HG03520 (cell line): Measurements from ENCODE around the gene DCHS1.

Experiments used
- ATAC-seq: cut with Tn5 transposase; IDR thresholded peaks from one replicate; pipeline ENCODE4 v1.9.1; 2021; ENCODE audit warnings: mild to moderate bottlenecking, moderate library complexity; ENCODE audit not compliant: unreplicated experiment

Gene DCHS1

DNA sequence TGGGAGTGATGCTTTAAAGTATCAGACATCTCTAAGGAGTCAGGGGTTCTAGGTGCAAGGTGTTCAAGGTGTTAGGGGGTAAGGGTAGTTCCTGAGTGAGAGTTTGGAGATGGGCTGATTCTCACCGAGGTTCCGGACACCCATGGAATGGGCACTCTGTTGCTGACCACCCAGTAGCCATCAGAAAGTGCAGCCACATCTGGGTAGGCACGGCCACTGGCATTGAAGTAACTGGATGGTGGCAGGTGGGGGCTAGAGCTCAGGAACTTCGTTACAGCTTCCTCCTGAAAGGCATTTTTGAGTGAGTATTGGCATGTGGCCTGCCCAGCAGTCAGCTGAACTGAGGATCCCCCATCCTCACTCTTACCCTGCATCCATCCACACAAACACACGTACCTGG, 40.6 kb downstream of the DCHS1 start:
- no peak for ATAC-seq

GRCh38 chr11:6614446-6614845, 41.2 kb downstream of the DCHS1 start:
- ATAC-seq: no peak

DNA sequence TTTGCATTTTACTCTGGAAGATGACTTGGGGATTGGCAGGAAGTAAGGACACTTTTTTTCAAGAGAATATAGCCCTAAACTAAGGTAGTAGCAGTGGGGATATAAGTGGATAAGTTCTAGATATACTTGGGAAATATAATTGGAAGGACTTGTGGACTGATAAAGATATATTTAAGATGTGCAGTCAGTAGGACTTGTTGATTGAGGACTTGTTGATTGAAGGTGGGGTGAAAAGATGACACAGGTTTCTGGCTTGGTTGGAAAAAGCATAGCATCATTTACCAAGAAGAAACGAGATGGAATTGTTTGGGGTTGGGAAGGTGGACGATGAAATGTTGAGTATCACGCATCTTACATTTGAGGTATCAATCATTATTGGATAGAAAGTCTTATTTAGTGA, 42.1 kb downstream of the DCHS1 start:
- ATAC-seq: no peak

GRCh38 chr11:6612213-6613041, 43.2 kb downstream of the DCHS1 start, which contains the start of gene TAF10:
TAF10 (minus strand) TSS chr11:6612216; CDS start chr11:6612189, 27 bp downstream.
- ATAC-seq: peak; percentile 91

- ATAC-seq: peak; percentile 9
These were observed 43.7 kb downstream of the DCHS1 start for GRCh38 chr11:6611963-6612212.

DNA sequence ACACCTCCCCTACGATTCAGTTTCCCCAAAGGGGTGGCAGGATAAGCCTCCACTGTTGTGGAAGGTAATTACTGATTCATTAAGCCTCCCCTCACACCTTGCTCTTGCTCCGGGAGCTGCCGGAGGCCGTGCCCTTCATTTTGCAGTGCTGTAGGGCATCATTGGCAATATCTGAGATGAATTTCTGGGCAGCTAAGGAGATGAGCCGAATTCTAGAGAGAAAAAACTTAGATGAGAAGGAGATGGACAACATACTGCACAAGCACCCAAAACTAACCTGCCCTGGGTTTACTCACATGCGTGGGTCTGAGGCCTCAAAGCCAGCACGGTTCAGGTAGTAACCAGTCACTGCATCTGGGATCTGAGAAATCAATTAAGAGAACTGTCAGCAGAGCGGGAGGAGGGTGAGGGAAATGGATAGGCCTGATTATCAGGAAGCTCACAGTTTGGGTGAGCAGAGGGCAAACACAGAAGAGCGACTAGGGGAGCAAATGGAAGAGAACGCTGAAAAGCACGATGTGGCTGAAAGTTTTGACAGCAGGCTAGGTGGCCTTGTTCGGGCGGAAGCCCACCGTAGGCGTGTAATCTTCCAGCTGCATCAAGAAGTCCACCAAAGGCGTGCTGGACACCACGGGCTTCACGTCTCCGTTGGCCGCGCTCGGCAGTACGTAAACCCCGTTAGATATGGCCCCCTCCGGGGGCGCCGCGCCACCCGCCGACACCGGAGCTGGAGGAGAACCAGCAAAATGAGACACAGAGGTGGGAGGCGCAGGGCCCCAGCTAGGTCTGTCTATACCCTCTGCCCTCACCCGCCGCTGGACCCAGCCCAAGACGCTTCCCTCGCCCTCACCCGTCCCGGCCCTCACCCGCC, 44.3 kb downstream of the DCHS1 start:
- peak; percentile 1 for ATAC-seq

DNA sequence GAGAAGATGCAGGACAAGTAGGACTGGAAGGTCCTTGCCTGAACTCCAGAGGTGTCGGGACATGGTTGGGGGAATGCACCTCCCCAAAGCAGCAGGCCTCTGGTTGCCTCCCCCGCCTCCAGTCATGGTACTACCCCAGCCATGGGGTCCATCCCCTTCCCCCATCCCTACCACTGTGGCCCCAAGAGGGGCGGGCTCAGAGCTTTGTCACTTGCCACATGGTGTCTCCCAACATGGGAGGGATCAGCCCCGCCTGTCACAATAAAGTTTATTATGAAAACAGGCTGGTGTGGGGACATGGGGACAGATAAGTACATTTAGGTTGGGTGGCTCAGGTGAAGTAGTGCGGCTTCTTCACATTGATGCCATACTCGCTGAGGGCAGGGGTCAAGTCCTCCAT, 45.0 kb downstream of the DCHS1 start:
- ATAC-seq: no peak

DNA sequence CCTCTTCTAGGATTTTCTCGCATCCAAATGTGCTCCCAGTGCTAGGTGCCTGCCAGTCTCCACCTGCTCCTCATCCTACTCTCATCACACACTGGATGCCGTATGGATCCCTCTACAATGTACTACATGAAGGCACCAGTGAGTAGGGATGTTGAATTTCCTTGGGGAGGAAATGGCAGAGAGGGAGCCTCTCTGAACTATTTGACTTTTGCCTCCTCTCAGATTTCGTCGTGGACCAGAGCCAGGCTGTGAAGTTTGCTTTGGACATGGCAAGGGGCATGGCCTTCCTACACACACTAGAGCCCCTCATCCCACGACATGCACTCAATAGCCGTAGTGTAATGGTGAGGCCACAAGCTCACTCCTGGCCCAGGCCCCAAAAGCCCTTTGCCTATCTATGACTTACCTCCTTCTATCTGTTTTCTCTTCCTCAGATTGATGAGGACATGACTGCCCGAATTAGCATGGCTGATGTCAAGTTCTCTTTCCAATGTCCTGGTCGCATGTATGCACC, 46.0 kb downstream of the DCHS1 start:
- ATAC-seq: no peak

DNA sequence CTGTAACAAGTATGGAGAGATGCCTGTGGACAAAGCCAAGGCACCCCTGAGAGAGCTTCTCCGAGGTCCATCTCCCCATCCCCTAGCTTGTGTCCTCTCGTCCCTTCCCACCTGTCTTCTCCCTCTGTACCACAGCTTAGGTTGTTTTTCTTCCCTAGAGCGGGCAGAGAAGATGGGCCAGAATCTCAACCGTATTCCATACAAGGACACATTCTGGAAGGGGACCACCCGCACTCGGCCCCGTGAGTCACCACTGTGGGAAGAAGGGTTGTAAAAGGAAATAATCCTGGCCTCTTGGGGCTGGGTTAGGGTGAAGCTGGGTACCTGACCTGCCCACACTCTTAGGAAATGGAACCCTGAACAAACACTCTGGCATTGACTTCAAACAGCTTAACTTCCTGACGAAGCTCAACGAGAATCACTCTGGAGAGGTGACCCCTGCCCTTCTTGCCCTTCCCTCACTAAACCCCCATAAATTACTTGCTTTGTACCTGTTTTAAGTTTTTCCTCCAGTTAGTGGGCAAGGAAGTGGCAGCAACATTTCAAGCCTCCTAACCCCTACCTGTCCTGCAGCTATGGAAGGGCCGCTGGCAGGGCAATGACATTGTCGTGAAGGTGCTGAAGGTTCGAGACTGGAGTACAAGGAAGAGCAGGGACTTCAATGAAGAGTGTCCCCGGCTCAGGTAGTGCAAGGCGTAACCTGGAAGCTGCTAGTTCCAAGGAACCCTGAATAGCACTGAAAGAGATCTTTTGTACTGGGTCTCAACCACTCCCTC, 46.7 kb downstream of the DCHS1 start:
- ATAC-seq: no peak

GRCh38 chr11:6608011-6608410, 47.6 kb downstream of the DCHS1 start:
- ATAC-seq: no peak

- ATAC-seq: no peak
These were observed 48.3 kb downstream of the DCHS1 start for GRCh38 chr11:6607190-6607795.

DNA sequence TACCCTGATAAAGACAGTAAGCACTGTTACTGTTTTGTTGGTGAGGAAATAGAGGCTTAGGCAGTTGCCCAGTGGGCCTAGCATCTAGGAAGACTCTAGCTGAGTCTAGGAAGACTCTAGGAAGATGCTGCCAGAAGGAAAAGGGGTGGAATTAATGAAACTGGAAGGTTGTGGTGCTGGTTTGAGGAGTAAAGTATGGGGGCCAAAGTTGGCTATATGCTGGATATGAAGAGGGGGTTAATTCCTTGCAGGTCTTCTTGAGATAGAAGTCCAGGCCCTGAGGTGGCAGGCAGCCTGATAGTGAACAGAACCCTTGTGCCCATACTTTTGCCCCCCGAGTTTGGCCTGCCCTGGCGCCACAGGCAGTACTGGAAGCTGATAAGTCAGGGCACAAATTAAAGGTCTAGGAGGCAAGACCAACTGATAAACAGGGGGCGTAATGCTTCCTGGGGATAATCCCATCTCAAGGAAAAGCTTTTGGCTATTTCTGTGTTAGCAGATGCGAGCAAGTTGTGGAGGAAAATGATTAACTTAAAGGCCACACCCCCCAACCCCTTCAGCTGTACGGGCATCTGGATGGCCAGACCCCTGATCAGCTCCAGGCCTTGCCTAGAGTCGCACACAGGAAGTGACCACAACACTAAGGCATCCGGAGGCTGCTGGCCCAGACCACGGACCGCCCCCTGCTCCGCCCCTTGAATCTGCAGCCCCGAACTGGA, 49.0 kb downstream of the DCHS1 start:
- peak; percentile 33 for ATAC-seq

DNA sequence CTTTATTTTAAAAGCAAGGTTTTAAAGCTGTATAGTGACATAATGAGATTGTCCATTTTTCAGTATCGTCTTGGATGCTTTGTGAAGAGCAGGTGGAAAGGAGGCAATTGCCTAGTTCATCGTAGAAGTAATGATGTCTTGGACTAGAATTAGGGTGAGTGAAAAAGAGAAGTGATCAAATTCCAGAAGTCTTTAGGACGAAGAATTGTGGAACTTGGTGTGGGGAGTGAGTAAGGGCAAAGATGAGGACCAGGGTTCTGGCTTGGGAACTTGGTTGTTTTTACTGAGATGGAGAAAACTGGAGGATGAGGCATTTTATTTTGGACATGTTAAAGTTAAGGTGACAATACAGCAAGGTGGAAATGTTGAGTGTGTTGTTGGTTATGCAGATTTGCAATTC, 50.8 kb downstream of the DCHS1 start:
- ATAC-seq: no peak

- peak; percentile 44 for ATAC-seq
These were observed 51.5 kb downstream of the DCHS1 start for GRCh38 chr11:6604081-6604626.

DNA sequence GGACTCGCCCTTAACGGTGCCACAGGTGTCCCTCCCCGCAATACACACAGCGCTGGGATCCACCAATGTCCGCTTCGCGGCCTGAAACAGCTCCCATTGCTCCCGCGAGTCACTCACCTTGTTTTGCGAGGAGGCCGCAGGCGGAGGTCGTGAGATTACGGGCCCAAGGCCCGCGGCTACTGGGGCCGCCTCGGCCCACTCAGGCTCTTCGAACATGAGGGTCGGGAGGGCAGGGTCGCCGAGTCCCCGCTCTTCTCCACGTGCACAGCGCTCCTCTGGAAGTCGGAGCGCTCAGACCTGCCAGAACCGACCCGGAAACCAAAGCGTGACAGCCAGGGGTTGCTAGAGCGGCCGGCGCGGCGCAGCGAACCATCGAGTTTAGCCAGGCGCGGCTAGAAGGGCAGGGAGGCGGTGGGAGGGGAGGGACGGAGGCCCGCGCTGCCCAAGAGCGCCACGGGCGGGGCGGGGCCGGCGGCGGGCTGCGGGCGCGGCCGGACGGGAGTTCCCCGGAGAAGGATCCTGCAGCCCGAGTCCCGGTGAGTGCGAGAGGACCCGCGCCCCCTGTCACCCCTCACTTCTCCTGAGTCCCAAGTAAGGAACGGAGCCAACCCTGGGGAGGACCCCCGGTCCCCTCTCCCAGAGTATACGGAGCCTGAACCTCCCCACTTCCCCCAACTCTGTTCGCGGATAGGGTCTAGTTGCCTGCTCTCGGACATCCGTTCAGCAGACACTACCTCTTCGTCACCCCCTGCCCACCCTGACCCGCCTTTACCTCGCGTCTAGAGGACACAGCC, 52.1 kb downstream of the DCHS1 start, which contains the start of the genes ILK and RRP8:
TSS of gene ILK (plus strand) at position 488 of the 794 bp plus-strand sequence. CDS start 498 bp downstream, outside the sequence.
TSS of gene RRP8 (minus strand) at position 330 of the 794 bp plus-strand sequence. CDS start at position 216, 114 bp downstream.
- ATAC-seq: peak; percentile 70

- no peak for ATAC-seq
These were observed 53.3 kb downstream of the DCHS1 start for GRCh38 chr11:6602096-6602940.

DNA sequence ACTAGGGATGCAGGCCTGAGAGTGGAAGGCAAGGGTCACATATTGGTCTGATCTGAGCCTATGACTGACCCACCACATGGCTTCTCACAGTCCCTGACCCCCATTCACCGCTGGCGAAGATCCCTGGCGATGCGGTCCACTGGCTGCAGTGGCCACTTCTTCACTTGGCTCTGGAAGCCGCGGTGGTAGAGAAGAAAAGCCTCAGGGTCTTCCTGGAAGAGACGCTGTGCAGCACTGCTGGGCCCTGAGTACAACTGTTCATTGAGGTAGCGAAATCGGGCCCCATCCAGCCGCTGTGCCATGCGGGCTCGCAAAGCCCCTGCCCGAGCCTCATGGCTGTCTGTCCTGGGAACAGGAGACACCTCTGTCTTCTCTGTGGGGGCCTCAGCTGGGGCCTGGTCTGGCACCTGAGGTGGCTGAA, 54.6 kb downstream of the DCHS1 start:
- no peak for ATAC-seq

DNA sequence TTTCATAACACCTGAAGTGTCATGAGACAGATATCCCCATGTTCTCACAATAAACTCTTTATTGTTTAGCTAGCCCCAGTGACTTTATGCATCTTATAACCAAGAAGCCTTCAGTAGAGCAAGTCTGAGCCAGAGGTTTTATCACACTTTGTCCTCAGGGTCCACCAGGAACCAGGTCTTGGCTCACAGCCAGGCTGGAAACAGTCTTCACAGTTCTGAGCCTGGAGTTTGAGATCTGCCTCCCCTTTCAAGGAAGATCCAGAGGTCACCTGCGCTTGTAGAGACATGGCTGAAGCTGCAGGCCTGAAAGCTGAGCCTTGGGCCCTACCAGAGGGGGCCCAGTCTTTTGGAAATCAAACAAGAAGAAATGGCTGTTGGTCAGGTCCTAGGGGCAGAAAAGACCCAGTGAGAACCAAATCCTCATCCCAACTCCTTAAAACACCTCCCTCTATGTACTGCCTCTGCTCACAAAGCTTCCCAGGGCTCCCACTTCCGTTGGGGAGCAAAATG, 55.7 kb downstream of the DCHS1 start:
- no peak for ATAC-seq
